Nucleus accumbens (tissue), 56 donors: ENCODE measurements around the gene AFAP1L1.
A peak's percentile ranks its signal among the peaks of the same experiment; 100 is the strongest.

Source experiments
- DNase-seq, 56 donors: peaks; one replicate each; lab custom pipeline; 2025; lab: John Stamatoyannopoulos, UW

The AFAP1L1 gene

GRCh38 chr5:149341876-149342275 is 70.2 kb downstream of the AFAP1L1 start:
- DNase-seq: no peak

- DNase-seq: no peak
These were observed 72.5 kb downstream of the AFAP1L1 start for GRCh38 chr5:149344151-149344550.

GRCh38 chr5:149345147-149345891 is 73.7 kb downstream of the AFAP1L1 start, which contains the start of gene GRPEL2:
GRPEL2 (plus strand) TSS chr5:149345499; CDS start chr5:149345540, 41 bp downstream.
- DNase-seq: peak; percentile 47 to 97 (median 93)

DNA sequence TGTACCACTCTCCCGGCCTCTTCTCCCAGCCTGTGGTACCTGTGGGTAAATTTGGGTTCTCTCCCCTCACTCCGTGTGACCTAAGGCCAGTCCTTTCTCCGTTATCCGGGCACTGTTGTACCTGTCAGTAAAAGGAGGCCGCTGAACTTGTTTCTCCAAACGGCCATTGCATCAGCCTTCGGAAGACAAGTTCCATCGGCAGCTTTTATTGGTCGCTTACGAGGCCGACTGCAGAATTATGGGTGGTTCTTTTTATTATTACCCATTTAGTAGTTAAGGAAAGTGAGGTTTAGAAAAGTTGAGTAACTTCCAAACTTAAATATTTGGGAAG is 74.2 kb downstream of the AFAP1L1 start:
- DNase-seq: peak in 5 of 56 donors; percentile 17 to 35 (median 24)

DNA sequence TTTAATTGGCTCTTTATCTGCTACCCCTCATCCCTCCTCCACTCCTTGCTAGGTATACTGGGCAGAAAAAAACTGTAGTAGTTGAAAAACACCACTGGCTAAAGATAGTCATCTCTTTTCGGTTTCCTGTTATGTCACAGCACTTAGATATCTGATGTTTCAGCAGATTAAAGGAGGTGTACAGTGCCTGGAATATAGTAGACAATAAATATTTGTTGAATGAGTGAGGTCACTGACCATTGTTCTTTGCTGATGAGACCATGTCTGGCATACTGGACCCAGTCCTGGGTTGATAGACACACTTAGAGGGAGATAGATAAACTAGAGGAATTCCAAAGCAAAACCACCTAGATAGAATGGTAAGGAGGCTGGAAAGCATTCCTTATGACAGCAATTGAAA is 76.9 kb downstream of the AFAP1L1 start:
- DNase-seq: no peak

DNA sequence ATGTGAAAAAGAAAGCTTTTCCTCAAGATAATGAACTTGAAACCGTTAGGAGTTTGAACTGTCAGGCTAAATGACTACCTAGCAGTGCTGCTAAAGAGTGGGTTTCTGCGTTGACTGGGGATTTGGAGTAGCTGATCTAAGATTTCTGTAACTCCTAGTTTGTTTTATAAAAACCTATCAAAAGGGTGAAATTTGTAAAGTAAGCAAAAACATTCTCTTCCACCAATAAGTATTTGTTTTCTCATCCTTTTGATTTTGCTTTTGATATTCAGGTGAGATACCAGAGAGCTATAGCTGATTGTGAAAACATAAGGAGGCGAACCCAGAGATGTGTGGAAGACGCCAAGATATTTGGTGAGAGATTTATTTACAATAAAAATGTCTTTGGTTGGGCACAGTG is 77.7 kb downstream of the AFAP1L1 start:
- DNase-seq: no peak

DNA sequence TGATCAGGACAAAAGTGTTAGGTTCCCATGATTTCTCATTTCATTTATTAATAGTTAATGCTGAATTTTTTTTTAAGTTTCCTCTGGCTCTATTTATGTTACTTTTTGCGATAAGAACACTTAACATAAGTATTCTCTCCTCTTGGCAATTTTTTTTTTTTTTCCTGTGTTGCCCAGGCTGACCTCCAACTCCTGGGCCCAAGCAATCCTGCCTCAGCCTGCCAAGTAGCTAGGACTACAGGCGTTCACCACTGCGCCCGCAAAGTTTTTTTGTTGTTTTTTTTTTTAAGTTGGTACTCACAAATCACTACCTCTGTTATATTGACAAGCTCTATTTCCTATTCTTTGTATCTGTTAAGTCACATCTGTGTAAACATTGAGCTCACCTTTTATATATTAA is 80.5 kb downstream of the AFAP1L1 start:
- DNase-seq: no peak

DNA sequence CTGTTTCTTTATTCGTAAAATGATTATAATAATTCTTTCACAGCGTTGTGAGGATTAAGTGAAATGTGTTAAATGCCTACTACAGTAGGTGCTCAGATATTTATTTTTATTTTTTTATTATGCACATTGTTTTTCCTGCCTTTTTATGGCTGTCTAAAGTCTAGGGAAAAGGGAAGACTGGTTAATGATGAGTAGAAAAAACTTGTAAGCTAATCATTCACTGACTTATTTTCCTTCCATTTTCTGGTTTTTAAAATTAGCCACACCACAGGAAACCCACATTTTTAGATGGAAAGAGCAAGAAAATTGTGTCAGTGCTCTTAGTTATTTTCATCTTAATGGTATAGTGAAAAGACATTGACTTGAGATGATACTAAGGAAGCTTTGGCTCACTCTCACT is 82.3 kb downstream of the AFAP1L1 start:
- DNase-seq: no peak

DNA sequence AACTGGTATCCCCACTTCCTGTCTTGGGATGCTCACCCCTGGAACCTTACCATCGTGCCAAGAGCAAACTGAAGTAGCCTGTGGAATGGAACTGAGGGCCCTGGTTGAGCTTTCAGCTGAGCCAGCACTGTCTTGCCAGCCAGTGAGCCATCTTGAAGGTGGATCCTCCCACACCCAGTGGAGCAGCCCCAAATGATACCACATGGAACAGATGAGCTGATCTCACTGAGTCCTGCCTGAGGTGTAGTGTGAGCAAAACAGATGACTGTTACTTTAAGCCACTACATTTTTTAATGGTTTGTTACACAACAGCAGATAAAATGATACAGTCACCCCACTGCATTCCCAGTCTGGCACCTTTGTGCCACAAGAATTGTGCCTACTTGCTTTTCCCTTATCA is 84.0 kb downstream of the AFAP1L1 start:
- no peak for DNase-seq

- DNase-seq: no peak
These were observed 84.7 kb downstream of the AFAP1L1 start for GRCh38 chr5:149356391-149356790.

- DNase-seq: peak; percentile 53 to 98 (median 94)
These were observed 86.0 kb downstream of the AFAP1L1 start, which contains the start of gene PCYOX1L for GRCh38 chr5:149357370-149358293. PCYOX1L (plus strand) TSS chr5:149358046; CDS start chr5:149358069, 23 bp downstream.

DNA sequence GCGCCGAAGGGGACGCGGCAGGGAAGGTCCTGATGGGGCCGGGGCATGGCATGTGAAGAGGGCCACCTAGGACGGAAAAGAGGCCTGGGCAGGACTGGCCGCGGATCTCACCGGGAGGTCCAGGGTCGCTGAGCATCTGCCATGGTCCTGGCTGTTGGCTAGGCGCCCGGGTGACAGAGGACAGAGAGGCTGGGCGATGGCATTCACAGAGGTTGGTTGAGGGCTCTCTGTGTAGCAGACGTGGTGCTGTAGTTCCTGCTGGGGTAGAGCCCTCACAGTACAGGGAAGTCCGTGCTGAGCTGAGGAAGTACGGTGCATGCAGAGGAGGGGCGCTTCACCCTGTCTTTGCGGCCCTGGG is 86.6 kb downstream of the AFAP1L1 start:
- peak in 37 of 56 donors; percentile 23 to 75 (median 51) for DNase-seq

GRCh38 chr5:149358868-149359495 is 87.3 kb downstream of the AFAP1L1 start:
- peak in 8 of 56 donors; percentile 2 to 9 (median 6) for DNase-seq

DNA sequence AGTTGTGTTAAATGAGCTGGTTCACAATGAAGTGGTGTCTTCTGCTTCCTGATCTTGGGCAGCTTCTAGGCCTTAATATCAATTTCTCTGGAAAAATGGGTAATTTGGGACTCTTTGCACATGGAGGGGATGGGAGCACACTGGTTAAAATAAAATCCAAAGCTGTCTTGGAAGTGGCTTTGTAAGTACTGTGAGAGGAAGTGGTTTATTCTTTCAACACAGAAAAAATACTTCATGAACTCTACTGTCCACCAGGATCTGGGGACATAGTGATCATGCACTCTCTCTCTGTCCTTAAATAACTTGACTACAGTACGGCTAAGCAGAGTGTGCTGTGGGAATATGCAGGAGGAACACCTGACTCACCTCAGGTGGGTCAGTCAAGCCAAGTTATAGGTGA is 88.6 kb downstream of the AFAP1L1 start:
- no peak for DNase-seq

- no peak for DNase-seq
These were observed 90.9 kb downstream of the AFAP1L1 start for GRCh38 chr5:149362541-149362940.

DNA sequence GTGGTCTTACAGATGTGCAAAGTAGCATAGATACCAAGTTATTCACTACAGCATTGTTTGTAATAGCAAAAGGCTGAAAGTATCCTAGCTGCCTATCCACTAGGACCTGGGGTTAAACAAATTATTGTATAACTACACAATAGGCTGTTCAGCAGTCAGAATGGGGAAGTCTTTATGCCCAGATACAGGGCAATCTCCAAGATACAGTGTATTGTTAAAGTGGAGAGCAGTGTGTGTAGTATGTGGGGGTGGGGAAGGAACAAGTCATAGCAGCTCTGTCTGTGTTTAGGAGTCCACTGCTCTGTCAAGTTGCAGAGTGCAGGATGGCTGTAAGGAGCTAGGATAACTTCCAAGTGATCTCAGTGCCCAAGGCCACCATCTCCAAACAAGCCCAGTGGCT is 91.7 kb downstream of the AFAP1L1 start:
- no peak for DNase-seq

- no peak for DNase-seq
These were observed 92.3 kb downstream of the AFAP1L1 start for GRCh38 chr5:149363936-149364335.

DNA sequence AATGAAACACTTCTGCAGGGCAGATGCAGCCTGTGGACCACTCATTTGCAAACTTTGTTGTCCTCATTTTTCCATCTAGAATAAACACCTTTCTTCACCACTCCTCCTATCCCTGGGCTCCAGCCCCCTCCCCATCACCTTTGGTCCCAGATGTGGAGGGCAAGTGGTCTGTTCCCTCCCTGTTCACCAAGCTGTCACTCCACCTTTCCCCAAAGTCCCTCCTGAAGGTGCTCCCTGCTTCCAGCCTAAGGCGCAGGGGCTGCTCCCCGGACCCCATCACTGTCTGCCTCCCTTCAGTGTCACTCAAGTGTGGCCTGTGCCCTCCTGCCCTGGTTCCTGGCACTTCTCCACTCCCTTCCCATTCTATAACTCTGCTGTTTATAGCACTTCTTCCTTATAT is 93.1 kb downstream of the AFAP1L1 start:
- no peak for DNase-seq

GRCh38 chr5:149365418-149365817 is 93.8 kb downstream of the AFAP1L1 start:
- no peak for DNase-seq

- DNase-seq: no peak
These were observed 94.6 kb downstream of the AFAP1L1 start for GRCh38 chr5:149366169-149366729.
